Stimulated activated CD8-positive, alpha-beta memory T cell treated with anti-CD3 and anti-CD28 coated beads, Interleukin-7, amount 100 ng/mL, for 1 hour (primary cell): ENCODE data around the gene LSM10.

Experiments
- DNase-seq, 2 donors: peaks; one replicate each; pipeline ENCODE4 v3.0.0-alpha.2; 2020; ENCODE audit warnings: low read depth in 2 of 2

Gene LSM10

DNA sequence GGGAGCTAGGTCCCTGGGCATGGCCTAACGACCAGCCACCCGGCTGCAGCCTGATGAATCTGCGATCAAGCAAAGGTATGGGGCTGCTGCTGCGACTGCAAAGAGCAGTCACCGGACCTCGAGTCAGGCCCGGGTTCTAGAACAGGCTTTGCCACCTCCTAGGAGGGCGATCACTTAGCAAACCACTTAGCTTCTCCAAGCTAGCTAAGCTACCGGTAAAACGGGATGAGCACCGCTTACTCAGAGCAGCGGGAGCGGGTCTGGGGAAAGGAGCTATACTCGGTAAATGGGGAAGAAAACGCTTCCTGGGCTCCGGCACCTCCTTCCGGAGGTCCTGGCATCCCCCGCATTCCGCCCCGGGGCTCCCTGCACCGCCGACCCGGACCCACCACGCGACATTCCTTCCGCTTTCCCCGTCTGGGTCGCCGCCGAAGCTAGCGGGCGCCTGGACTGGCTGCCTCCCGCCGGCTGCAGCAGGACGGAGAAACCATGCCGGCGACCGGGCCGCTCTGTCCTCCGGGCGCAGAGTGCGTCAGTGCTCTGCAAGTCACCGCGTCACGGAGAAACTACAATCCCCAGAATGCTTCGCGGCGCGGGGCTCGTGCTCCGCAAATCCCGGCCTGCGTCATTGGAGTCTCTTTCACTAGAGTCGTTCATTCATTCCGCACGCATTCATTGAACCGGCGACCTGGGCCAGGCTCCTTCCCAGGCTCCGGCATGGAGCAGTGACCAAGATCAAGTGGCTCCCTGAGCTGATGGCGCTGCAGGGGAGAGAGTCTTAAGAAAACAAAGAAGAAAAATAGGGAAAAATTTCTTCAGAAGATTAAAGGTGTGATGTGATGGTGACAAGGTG lies at the start of gene LSM10:
LSM10 (minus strand) TSS at position 531 of the 853 bp plus-strand sequence. CDS start 3,779 bp downstream, outside the sequence.
- DNase-seq: peak; percentile 76 to 77

GRCh38 chr1:36447450-36447849 lies 49.7 kb upstream of the LSM10 start:
- DNase-seq: no peak

DNA sequence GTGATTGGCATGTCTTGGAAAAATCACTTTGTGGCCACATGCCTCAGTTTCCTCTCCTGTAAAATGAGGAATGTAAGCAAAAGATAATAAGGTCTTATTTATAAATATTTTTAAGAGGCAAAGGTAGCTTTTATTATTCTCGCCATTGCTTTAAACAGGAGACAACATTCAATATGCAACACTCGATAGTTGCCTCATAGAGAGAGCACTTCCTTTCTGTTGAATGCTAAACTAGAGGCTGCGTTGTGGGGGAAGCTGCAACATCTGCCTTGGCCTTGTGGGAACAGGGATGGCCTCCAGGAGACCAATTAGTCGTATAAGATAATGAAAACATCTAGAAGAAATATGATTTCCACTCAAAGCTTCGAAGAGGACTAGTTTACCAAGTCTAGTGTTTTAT lies 49.0 kb upstream of the LSM10 start:
- DNase-seq: no peak

DNA sequence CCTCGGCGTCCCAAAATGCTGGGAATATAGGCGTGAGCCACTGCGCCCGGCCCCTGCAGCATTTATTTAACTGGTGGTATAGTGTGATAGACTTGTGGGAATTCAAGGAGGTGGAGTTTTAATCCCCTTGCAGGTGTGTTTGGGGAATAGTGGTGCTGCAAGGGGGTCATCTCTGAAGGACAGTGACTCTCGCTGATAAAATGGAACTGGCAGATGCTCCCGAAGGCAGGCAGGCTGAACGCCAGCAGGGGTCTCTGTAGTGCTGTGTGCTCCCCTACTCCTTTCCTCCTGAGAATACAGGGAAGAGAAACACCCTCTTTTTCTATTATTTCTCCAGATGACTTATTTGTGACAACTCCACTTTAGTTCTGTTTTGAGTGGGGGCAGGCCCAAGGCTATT lies 48.6 kb upstream of the LSM10 start:
- no peak for DNase-seq

DNA sequence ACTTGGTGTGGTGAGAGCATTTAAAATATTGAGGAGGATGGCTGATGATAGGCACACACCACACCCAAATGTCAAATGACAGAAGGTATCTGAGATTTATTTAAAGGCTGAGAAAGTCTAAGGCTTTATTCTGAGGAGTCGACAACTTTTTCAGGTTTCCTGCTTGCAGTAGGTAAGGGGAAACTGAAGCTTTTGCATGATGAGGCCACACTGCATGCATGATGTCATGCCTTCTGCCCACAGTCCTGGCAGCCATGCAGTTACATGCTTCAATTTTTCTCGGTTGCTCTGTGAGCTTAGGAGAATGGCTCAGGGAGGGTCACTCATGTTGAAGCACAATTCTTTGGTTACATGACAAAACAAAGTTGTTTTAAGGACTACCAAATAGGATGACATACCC lies 45.6 kb upstream of the LSM10 start:
- DNase-seq: no peak

- no peak for DNase-seq
Measured at GRCh38 chr1:36442337-36442736, 44.6 kb upstream of the LSM10 start.

DNA sequence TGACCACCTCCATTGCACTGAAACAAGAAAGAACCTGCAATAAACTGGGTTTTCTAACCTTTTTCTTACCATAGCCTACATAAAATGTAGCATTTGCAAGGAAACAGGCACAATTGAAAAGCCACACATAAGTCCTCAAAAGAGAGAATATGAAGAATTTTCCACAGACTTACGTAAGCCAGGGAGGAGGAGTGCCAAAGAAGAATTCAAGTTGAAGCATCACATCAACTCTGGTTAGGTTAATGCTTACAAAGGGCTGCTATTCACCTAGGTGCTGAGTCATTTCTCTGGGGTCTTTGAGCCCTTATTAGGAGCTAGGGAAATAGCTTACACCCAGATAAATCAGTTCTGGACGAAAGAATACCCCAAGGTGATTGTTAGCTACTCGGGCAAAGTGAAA lies 42.9 kb upstream of the LSM10 start:
- no peak for DNase-seq

GRCh38 chr1:36440044-36440443 lies 42.3 kb upstream of the LSM10 start:
- DNase-seq: no peak

DNA sequence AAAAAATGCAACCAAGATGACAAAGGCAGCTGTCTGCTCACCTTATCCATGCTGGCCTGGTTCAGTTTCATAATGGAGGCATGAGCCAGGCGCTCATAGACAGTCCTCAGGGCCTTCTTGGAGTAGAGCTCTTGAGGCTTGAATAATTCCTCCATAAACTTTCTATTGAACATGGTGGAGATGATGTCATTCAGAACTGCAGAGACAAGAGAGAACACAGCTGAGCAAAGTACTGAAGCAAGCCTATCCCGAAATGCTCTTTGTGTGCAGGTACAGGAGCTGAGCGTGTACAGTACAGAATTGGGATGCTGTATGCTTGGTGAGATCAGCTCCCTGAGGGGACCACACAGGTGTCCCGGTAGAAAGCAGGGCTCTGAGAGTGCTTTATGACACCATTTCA lies 41.0 kb upstream of the LSM10 start:
- no peak for DNase-seq

- no peak for DNase-seq
Measured at GRCh38 chr1:36436821-36437220, 39.1 kb upstream of the LSM10 start.

DNA sequence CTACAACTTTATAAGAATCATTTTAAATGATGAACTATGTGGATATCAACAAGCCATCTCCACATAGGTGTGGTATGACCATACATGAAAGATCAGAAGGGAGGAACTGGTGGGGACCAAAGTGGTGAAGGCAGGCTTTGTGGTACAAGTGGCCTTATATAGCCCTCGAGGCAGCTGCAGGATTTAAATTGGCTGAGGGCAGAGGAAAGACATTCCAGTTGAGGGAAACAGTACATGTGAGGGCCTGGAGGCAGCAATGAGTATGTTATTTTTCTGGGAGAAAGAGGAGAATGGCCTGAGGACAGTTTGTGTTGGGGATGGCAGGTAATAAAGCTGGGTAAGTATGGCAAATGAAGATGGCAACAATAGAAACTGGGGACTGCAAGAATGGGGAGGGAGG lies 35.4 kb upstream of the LSM10 start:
- no peak for DNase-seq

DNA sequence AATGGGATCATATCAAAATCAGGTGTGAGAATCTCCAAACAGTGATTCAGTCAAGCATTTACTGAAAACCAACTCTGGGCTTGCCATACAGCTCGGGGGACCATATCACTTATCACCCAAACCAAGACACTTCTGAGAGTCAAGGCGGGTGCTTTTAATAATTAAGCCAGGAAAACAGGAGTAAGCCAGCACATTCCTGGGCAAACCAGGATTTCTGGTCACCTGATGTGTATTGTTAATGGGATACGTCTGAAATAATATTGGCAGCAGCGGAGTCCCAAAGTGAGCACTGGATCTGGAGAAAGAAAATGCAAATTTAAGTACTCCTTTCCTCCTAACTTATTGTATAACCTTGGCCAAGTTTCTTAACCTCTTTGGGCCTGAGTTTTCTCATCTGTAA lies 34.9 kb upstream of the LSM10 start:
- DNase-seq: no peak

- no peak for DNase-seq
Measured at GRCh38 chr1:36425791-36426190, 28.1 kb upstream of the LSM10 start.

- DNase-seq: no peak
Measured at GRCh38 chr1:36421649-36422048, 23.9 kb upstream of the LSM10 start.

DNA sequence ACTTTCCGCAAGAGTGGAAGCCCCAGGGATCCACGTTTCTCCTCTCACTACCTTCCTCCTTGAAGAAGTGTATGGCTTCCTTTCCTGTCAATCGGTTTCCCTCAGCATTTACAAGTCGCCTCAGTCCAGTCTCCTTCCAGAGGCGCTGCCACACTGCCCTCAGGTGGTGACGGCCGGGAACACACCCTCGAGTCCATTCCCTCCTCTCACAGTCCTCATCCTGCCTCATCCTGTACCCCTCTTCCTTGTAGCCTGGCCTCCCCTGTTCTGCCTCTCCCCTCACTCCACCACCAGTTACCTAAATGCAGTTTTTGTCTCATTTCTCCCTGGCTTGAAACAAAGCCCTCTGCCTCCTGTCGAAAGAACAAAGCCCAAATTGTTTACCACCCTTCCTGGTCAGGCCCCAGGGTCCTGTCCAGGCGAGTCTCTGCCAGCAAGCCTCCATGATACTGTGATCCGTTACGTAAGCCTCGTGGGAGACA lies 23.2 kb upstream of the LSM10 start:
- DNase-seq: peak; percentile 80 to 92

DNA sequence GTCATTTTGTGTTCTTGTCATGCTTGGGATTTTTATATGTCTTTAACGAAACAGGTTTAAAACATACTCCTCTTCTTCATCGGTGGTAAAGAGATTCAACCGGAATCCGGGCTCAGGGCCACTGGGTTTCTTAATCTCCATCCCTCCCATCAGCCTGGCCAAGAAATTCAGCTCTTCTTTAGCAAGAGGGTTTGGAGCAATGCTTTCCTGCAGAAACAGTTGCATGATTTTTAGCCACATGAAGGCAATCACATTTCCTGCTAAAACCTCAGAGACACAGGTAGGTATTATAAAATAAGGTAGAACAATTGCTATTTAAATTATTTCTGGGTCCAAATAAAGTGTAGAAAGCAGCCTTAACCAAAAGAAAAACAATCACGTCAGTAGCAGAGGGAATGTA lies 22.7 kb upstream of the LSM10 start:
- DNase-seq: no peak

GRCh38 chr1:36419569-36419968 lies 21.9 kb upstream of the LSM10 start:
- no peak for DNase-seq

DNA sequence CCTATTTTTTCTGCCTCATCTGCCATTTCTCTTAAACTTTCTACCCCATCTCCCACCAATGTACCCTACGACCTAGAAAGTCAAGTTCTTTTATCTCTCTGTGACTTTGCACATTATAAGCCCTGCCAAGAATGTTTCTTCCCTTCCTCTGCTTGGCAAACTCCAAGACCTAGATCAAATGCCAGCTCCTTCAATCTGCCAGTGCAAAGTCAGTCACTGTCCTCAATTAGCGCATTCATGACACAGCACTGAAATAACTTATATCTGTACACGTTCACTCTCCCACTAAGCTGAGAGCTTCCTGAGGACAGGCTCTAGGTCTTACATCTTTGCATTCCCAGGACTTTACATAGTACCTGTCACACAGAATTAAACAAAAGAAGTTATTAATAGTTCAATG lies 21.4 kb upstream of the LSM10 start:
- no peak for DNase-seq

DNA sequence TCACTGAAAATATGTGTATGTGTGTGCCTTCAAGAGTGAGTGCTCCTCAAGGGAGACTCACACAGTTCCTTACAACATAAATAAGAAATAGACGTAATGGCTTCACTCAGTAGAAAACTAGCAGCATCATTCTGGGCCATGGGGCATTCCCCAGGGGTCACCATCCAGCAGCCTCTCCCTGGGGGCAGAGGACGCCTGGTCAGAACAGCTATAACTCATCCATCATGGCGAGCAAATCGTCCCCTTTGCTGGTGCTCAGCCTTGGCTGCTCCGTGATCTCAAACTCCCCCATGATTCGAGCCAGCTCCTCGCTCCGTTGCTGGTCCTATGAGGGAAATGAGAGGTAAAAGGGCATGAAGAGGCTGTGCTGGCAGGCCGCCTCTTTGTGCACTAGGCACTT lies 20.2 kb upstream of the LSM10 start:
- DNase-seq: no peak

- DNase-seq: no peak
Measured at GRCh38 chr1:36415661-36416326, 18.1 kb upstream of the LSM10 start.

DNA sequence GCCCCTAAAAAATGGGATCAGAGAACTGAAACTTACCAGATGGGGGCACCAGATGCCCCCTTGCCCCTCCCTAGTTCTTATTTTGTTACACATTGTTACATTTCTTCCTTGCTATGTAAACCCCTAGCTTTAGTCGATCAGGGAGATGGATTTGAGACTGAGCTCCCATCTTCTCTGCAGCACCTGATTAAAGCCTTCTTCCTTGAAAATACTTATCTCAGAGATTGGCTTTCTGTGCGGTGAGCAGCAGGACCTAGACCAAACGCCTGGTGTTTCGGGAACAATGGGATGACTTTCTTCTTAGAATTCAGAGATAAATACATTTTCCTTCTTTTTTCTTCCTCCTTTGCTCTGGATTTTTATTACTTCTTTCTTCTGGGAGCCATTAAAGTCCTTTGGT lies 16.7 kb upstream of the LSM10 start:
- DNase-seq: no peak

GRCh38 chr1:36411674-36412648 lies 14.3 kb upstream of the LSM10 start:
- DNase-seq: no peak
